ENCODE measurements around the gene BAZ2B. TPM values are rescaled to one million over a fixed set of nuclear protein-coding genes. Genes with fewer than 3 reads are reported as not detected.
"Not testable (repeated sequence)": the region's sequence is repeated elsewhere in the genome, so short reads cannot be mapped to it uniquely, and the experiment has no call there.

The BAZ2B gene
- total and polyA plus RNA-seq, 2 donors (not counting 3 experiments of a cell fraction or from before 2014, with no cell fraction given): 22.1 to 73.8 TPM

- FAIRE-seq (no peak), DNase-seq (ENCODE audit: low read depth, low spot score) (no peak)
- Histone ChIP-seq H3K79me2 (ENCODE audit: control insufficient read depth, insufficient read depth, low read length) (no peaks in the 10 kb centered on the region), H3K9me3 (replicated peaks; ENCODE audit: control insufficient read depth, insufficient read depth, low read length) (no peaks in the 10 kb centered on the region), H3K9ac (replicated peaks; ENCODE audit: extremely low read depth, insufficient read depth, low read length) (no peak overlapping the region), H3K4me3 (replicated peaks in 1 of 3; ENCODE audit: insufficient read depth in 1 of 3, low read depth in 1 of 3, low read length in 3 of 3) (no peak overlapping the region), H3K4me2 (ENCODE audit: insufficient read depth, low read length) (no peak overlapping the region), H3K9me1 (replicated peaks; ENCODE audit: control insufficient read depth, extremely low read depth, insufficient read depth, low read length) (no peaks in the 10 kb centered on the region), H3K4me1 (ENCODE audit: control insufficient read depth, extremely low read depth, insufficient read depth, low read length) (no peaks in the 10 kb centered on the region), H3K27ac (ENCODE audit: insufficient read depth, low read depth, low read length) (no peak overlapping the region), H4K20me1 (replicated peaks; ENCODE audit: control insufficient read depth, extremely low read depth, insufficient read depth, low read length) (no peaks in the 10 kb centered on the region), H2AFZ (ENCODE audit: low read depth, low read length) (no peak overlapping the region), H3K36me3 (ENCODE audit: control insufficient read depth in 2 of 2, extremely low read depth in 1 of 2, insufficient read depth in 2 of 2, low read length in 2 of 2) (no peaks in the 10 kb centered on the region), H3K27me3 (ENCODE audit: control insufficient read depth in 2 of 2, insufficient read depth in 2 of 2, low read length in 2 of 2) (no peaks in the 10 kb centered on the region)
- dilution Hi-C loops (cut with MboI; ENCODE audit: extremely low pct_ligation_motif_present, low sequenced_read_pairs): no loop called here
- ChIA-PET POLR2A (no interaction called here), CTCF (interaction anchor here (0.7 to 1.3 kb wide), 3 partner anchors 9 to 275 kb away, joined by 3 to 4 read pairs (median 3); no protein-coding TSS in a partner anchor)
- intact Hi-C loops (cut with micrococcal nuclease): no loop called here
- TF ChIP-seq POLR2AphosphoS5 (IDR thresholded peaks at IDR 0.05; ENCODE audit: insufficient read depth, low read depth, low read length) (no peak), POLR2A (IDR thresholded peaks at IDR 0.05; ENCODE audit: low read depth, low read length) (no peak), EZH2 (IDR thresholded peaks at IDR 0.05; ENCODE audit: borderline replicate concordance, low read depth, low read length, severe bottlenecking) (no peak), FOS (IDR thresholded peaks at IDR 0.05; ENCODE audit: borderline replicate concordance, insufficient read depth, low read length) (no peak), JUN (IDR thresholded peaks at IDR 0.05; ENCODE audit: borderline replicate concordance, insufficient read depth, insufficient read length, low read depth) (no peak), CTCF (IDR thresholded peaks at IDR 0.05; ENCODE audit: extremely low read depth in 1 of 2, insufficient read depth in 1 of 2, low read depth in 1 of 2, low read length in 2 of 2) (no peak), MAX (IDR thresholded peaks at IDR 0.05; ENCODE audit: insufficient read depth, insufficient read length) (no peak), MYC (IDR thresholded peaks at IDR 0.05; ENCODE audit: low read depth, low read length) (no peak), GATA2 (IDR thresholded peaks at IDR 0.05; ENCODE audit: insufficient read depth, insufficient read length, low read depth, low read length) (no peak)
- BruUV-seq (replicated peaks): no TSS peak
These were observed 213.6 kb downstream of the BAZ2B start for GRCh38 chr2:159402790-159403189.

- H2AFZ ChIP-seq (ENCODE audit: low read depth, low read length); H3K4me3 ChIP-seq (replicated peaks in 1 of 3; ENCODE audit: insufficient read depth in 1 of 3, low read depth in 1 of 3, low read length in 3 of 3); BruUV-seq (replicated peaks); intact Hi-C loops (cut with micrococcal nuclease); H3K9ac ChIP-seq (replicated peaks; ENCODE audit: extremely low read depth, insufficient read depth, low read length); DNase-seq (ENCODE audit: low read depth, low spot score); FAIRE-seq; H3K9me1 ChIP-seq (replicated peaks; ENCODE audit: control insufficient read depth, extremely low read depth, insufficient read depth, low read length); H3K9me3 ChIP-seq (replicated peaks; ENCODE audit: control insufficient read depth, insufficient read depth, low read length); H3K36me3 ChIP-seq (ENCODE audit: control insufficient read depth in 2 of 2, extremely low read depth in 1 of 2, insufficient read depth in 2 of 2, low read length in 2 of 2); H3K4me2 ChIP-seq (ENCODE audit: insufficient read depth, low read length); POLR2A ChIA-PET; H4K20me1 ChIP-seq (replicated peaks; ENCODE audit: control insufficient read depth, extremely low read depth, insufficient read depth, low read length); H3K79me2 ChIP-seq (ENCODE audit: control insufficient read depth, insufficient read depth, low read length); dilution Hi-C loops (cut with MboI; ENCODE audit: extremely low pct_ligation_motif_present, low sequenced_read_pairs); H3K4me1 ChIP-seq (ENCODE audit: control insufficient read depth, extremely low read depth, insufficient read depth, low read length); H3K27ac ChIP-seq (ENCODE audit: insufficient read depth, low read depth, low read length); H3K27me3 ChIP-seq (ENCODE audit: control insufficient read depth in 2 of 2, insufficient read depth in 2 of 2, low read length in 2 of 2): not testable (repeated sequence)
- CTCF ChIA-PET: interaction anchor here (1.3 kb wide), 1 partner anchor 275 kb away, joined by 3 read pairs; no protein-coding TSS in a partner anchor
These were observed 214.2 kb downstream of the BAZ2B start for GRCh38 chr2:159402160-159402559.

Data from endothelial cell of umbilical vein (primary cell).